Smooth muscle cell (in vitro differentiated cells): ENCODE results near the gene MAP2K1. TPM values are rescaled to one million over a fixed set of nuclear protein-coding genes. Genes with fewer than 3 reads are reported as not detected.
A peak's percentile ranks its signal among the peaks of the same experiment; 100 is the strongest.

Experiments
- DNase-seq: peaks from one replicate; lab custom pipeline; 2025; ENCODE audit not compliant: unreplicated experiment; lab: John Stamatoyannopoulos, UW
- H2AFZ ChIP-seq: fragments of 200-600 bp; sonication (generic); 2 replicates; pipeline ENCODE4 v1.6.0; 2016; ENCODE audit warnings: antibody characterized with exemption, low read depth, mild to moderate bottlenecking
- H3F3A ChIP-seq: fragments of 200-600 bp; sonication (generic); 2 replicates; pipeline ENCODE4 v1.6.0; 2017; ENCODE audit warnings: antibody characterized with exemption, low read depth
- H3K27ac ChIP-seq: fragments of 200-600 bp; sonication (generic); 2 replicates; pipeline ENCODE4 v1.5.1; 2016; ENCODE audit warnings: low read depth, mild to moderate bottlenecking
- H3K27me3 ChIP-seq: fragments of 200-600 bp; sonication (generic); 2 replicates; pipeline ENCODE4 v1.6.1; 2016; ENCODE audit warnings: low read depth, mild to moderate bottlenecking
- H3K36me3 ChIP-seq: fragments of 200-600 bp; sonication (generic); 2 replicates; pipeline ENCODE4 v1.5.1; 2016; ENCODE audit warnings: low read depth
- H3K4me1 ChIP-seq: fragments of 200-600 bp; sonication (generic); 2 replicates; pipeline ENCODE4 v1.5.1; 2016; ENCODE audit warnings: low read depth
- H3K4me2 ChIP-seq: fragments of 200-600 bp; sonication (generic); 2 replicates; pipeline ENCODE4 v1.6.0; 2016; ENCODE audit warnings: mild to moderate bottlenecking
- H3K4me3 ChIP-seq: fragments of 200-600 bp; sonication (generic); 2 replicates; pipeline ENCODE4 v1.5.1; 2016; ENCODE audit warnings: mild to moderate bottlenecking
- H3K79me2 ChIP-seq: fragments of 200-600 bp; sonication (generic); 2 replicates; pipeline ENCODE4 v1.6.0; 2016; ENCODE audit warnings: low read depth, mild to moderate bottlenecking
- H3K9ac ChIP-seq: fragments of 200-600 bp; sonication (generic); 2 replicates; pipeline ENCODE4 v1.6.0; 2016; ENCODE audit warnings: low read depth
- H3K9me3 ChIP-seq: fragments of 200-600 bp; sonication (generic); replicated peaks from 2 replicates; pipeline ENCODE4 v1.5.1; 2016; ENCODE audit warnings: low read depth
- H4K20me1 ChIP-seq: fragments of 200-600 bp; sonication (generic); 2 replicates; pipeline ENCODE4 v1.6.0; 2016; ENCODE audit warnings: low read depth
- WGBS: methylation state at CpG from one replicate; pipeline ENCODE4 v1.1.7; 2016; ENCODE audit warnings: low lambda C conversion rate; 5-methylcytosine and 5-hydroxymethylcytosine counted together
- polyA plus RNA-seq: library from polyadenylated mRNA; unstranded; fragments of >200 nt; fragmentation: Nextera tagmentation; extraction: Ambion mirVana; gene quantifications from 2 replicates; pipeline ENCODE4 v1.2.1, GENCODE V29; 2016
- total RNA-seq: library from RNA; depleted of rRNA; stranded (reverse); fragments of >200 nt; gene quantifications from 2 replicates; pipeline ENCODE4 v1.2.3, GENCODE V29; 2014
- TF ChIP-seq, protein P1 (sequence below): fragments of 200-600 bp; sonication (generic); IDR thresholded peaks from 2 replicates; pipeline ENCODE4 v1.5.1; 2017; ENCODE audit warnings: borderline replicate concordance, mild to moderate bottlenecking, antibody characterized with exemption; ENCODE audit not compliant: insufficient read depth, poor library complexity, severe bottlenecking

MAP2K1 gene
- total and polyA plus RNA-seq, 2 experiments from 2014 or later: 50.4 to 62.9 TPM

DNA sequence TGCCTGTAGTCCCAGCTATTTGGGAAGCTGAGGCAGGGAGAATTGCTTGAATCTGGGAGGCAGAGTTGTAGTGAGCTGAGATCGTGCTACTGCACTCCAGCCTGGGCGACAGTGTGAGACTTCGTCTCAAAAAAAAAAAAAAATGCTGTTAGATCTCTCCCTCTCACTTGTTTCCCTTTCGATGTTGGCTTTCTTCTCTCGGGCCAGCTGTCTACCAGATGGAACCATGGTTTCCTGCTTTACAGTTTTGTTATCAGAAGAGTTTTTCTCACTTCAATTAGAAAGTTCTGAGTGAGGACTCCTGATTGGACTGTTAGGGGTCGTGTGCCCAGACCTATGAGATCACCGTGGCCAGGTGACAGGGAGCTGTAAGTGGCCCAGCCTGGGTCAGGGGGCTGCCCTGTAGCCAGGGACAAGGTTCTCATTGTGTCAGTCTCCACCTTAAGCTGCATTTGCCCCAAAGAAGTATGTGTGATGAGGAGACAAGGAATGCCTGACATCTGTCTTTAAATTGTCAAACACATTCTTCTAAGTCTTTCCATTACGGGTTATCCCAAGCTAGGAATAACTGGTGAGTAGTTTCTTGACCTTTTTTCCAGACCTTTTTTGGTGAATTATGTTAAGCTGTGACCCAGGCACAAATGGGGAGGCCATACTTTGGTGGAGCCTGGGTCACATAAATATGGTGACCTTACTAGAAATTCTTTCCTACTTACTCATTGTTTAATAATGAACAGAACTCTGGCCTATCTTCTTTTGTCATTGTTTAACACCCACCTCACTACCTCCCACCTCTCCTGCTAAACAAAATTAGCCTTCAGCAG is 85.7 kb downstream of the MAP2K1 start:
- WGBS: 37% methylated on average over 8 of the region's 8 CpGs
- Histone ChIP-seq H3K4me1 (peaks cover 6% of the 10 kb centered on the region), H3K27me3 (no peaks in the 10 kb centered on the region), H3K4me3 (no peak overlapping the region), H3K9me3 (no peaks in the 10 kb centered on the region), H3K27ac (peak overlapping the region; percentile 18), H3K36me3 (no peaks in the 10 kb centered on the region), H2AFZ (no peak overlapping the region), H4K20me1 (peaks cover 39% of the 10 kb centered on the region), H3K4me2 (no peak overlapping the region), H3K9ac (no peak overlapping the region), H3K79me2 (no peaks in the 10 kb centered on the region), H3F3A (no peaks in the 10 kb centered on the region)
- DNase-seq: no peak
- TF ChIP-seq, protein P1, sequence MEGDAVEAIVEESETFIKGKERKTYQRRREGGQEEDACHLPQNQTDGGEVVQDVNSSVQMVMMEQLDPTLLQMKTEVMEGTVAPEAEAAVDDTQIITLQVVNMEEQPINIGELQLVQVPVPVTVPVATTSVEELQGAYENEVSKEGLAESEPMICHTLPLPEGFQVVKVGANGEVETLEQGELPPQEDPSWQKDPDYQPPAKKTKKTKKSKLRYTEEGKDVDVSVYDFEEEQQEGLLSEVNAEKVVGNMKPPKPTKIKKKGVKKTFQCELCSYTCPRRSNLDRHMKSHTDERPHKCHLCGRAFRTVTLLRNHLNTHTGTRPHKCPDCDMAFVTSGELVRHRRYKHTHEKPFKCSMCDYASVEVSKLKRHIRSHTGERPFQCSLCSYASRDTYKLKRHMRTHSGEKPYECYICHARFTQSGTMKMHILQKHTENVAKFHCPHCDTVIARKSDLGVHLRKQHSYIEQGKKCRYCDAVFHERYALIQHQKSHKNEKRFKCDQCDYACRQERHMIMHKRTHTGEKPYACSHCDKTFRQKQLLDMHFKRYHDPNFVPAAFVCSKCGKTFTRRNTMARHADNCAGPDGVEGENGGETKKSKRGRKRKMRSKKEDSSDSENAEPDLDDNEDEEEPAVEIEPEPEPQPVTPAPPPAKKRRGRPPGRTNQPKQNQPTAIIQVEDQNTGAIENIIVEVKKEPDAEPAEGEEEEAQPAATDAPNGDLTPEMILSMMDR: no peak

DNA sequence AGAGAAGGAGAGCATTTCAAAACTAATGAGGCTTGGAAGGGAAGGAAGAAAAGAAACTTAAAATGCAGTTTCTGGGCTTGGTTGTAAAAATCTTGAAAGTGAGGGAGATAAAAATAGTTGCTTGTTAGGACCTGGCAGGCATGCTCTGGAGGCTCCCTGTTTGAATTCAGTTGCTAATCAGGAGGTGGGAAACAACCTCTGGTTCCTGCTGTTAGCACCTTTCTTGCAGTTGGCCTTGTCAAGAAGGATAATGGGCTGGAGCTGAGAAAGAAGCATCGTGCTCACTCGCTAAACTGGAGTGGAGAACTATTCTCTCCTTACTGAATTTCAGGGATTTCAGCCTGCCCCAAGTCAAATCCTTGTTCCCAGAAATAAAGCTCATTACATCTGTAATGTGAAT is 87.4 kb downstream of the MAP2K1 start:
- WGBS: 29% methylated on average over 2 of the region's 2 CpGs
- H3K9me3 ChIP-seq: no peaks in the 10 kb centered on the region
- no peaks in the 10 kb centered on the region for H3F3A ChIP-seq
- no peak overlapping the region for H3K9ac ChIP-seq
- H3K4me2 ChIP-seq: no peak overlapping the region
- peaks cover 6% of the 10 kb centered on the region for H3K4me1 ChIP-seq
- TF ChIP-seq, protein P1: no peak
- H3K36me3 ChIP-seq: no peaks in the 10 kb centered on the region
- H4K20me1 ChIP-seq: peaks cover 53% of the 10 kb centered on the region
- no peaks in the 10 kb centered on the region for H3K79me2 ChIP-seq
- no peaks in the 10 kb centered on the region for H3K27me3 ChIP-seq
- no peak overlapping the region for H3K27ac ChIP-seq
- no peak overlapping the region for H3K4me3 ChIP-seq
- no peak for DNase-seq
- no peak overlapping the region for H2AFZ ChIP-seq

DNA sequence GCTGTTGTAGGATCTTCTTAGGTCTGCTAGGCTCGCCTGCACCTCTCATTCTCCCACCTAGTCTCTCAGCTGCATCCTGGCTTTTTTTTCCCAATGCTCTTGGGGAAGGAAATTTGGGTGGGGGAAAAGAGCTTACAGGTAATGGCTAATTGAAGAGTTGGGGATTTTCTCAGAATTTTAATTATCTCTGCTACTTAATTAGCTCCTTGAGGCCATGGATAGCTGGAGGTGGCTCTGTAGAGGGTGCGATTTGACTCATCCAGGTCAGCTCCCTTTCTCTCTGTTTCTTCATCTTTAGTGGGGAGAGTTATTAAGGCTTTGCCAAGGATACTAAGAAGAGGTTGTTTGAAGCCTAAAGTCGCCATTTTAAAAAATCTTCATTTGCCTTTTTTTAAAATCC is 88.3 kb downstream of the MAP2K1 start:
- peaks cover 62% of the 10 kb centered on the region for H4K20me1 ChIP-seq
- TF ChIP-seq, protein P1: no peak
- peaks cover 6% of the 10 kb centered on the region for H3K4me1 ChIP-seq
- H3K79me2 ChIP-seq: no peaks in the 10 kb centered on the region
- WGBS: 85% methylated on average over 3 of the region's 3 CpGs
- no peak overlapping the region for H3K27ac ChIP-seq
- H3K27me3 ChIP-seq: no peaks in the 10 kb centered on the region
- no peak overlapping the region for H3K4me3 ChIP-seq
- no peak overlapping the region for H2AFZ ChIP-seq
- no peaks in the 10 kb centered on the region for H3K36me3 ChIP-seq
- H3F3A ChIP-seq: no peaks in the 10 kb centered on the region
- no peak for DNase-seq
- no peak overlapping the region for H3K4me2 ChIP-seq
- no peaks in the 10 kb centered on the region for H3K9me3 ChIP-seq
- no peak overlapping the region for H3K9ac ChIP-seq

DNA sequence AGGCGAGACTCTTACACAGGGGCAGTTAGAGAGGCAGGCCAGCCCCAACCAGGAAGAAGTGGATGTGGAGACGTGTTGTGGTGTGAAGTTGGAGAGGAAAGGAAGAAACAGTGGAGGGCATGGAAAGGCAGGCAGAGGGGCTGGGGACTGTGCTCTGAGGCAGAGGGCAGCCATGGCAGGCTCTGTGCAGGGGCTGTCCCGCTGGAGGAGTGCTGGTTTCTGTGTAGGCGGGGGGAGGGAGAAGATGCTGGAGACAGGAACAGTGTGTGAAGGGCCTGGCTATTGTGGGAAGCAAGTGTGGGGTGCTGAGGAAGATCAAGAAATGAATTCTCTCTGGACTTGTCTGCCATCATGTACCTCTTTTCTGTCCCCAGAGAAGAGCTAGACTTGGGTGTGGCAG is 89.8 kb downstream of the MAP2K1 start:
- TF ChIP-seq, protein P1: no peak
- no peak overlapping the region for H3K9ac ChIP-seq
- WGBS: 87% methylated on average over 4 of the region's 4 CpGs
- H3K4me1 ChIP-seq: peaks cover 6% of the 10 kb centered on the region
- H3K9me3 ChIP-seq: no peaks in the 10 kb centered on the region
- H3K79me2 ChIP-seq: no peaks in the 10 kb centered on the region
- no peaks in the 10 kb centered on the region for H3K36me3 ChIP-seq
- H3F3A ChIP-seq: peaks cover 3% of the 10 kb centered on the region
- H4K20me1 ChIP-seq: peaks cover 77% of the 10 kb centered on the region
- no peak overlapping the region for H3K27ac ChIP-seq
- H3K4me2 ChIP-seq: no peak overlapping the region
- H3K4me3 ChIP-seq: no peak overlapping the region
- no peak for DNase-seq
- H3K27me3 ChIP-seq: no peaks in the 10 kb centered on the region
- no peak overlapping the region for H2AFZ ChIP-seq
